IPS-15b (cell line): ENCODE measurements around the gene MBNL1.
A peak's percentile ranks its signal among the peaks of the same experiment; 100 is the strongest.

ENCODE experiments used
- H3K27me3 ChIP-seq: one replicate; pipeline ENCODE4 v1.6.1; 2013; ENCODE audit warnings: low read length; ENCODE audit not compliant: control insufficient read depth, insufficient read depth
- H3K36me3 ChIP-seq: one replicate; pipeline ENCODE4 v1.6.1; 2013; ENCODE audit warnings: low read length; ENCODE audit not compliant: control insufficient read depth, insufficient read depth
- H3K4me1 ChIP-seq: one replicate; pipeline ENCODE4 v1.6.1; 2013; ENCODE audit warnings: mild to moderate bottlenecking, low read length; ENCODE audit not compliant: control insufficient read depth, insufficient read depth
- H3K4me3 ChIP-seq: one replicate; pipeline ENCODE4 v1.5.1; 2013; ENCODE audit warnings: low read depth, low read length
- H3K9ac ChIP-seq: one replicate; pipeline ENCODE4 v1.6.1; 2013; ENCODE audit warnings: low read depth, mild to moderate bottlenecking, low read length
- H3K9me3 ChIP-seq: one replicate; pipeline ENCODE4 v1.6.1; 2013; ENCODE audit warnings: mild to moderate bottlenecking, low read length; ENCODE audit not compliant: control insufficient read depth, insufficient read depth

The MBNL1 gene

GRCh38 chr3:152267831-152268554 is 736 bp upstream of the MBNL1 start:
- Histone ChIP-seq H3K27me3 (peaks cover 20% of the 10 kb centered on the region), H3K9me3 (no peaks in the 10 kb centered on the region), H3K36me3 (no peaks in the 10 kb centered on the region), H3K4me3 (peak overlapping the region; percentile 84), H3K4me1 (peaks cover 7% of the 10 kb centered on the region), H3K9ac (peak overlapping the region; percentile 66)

DNA sequence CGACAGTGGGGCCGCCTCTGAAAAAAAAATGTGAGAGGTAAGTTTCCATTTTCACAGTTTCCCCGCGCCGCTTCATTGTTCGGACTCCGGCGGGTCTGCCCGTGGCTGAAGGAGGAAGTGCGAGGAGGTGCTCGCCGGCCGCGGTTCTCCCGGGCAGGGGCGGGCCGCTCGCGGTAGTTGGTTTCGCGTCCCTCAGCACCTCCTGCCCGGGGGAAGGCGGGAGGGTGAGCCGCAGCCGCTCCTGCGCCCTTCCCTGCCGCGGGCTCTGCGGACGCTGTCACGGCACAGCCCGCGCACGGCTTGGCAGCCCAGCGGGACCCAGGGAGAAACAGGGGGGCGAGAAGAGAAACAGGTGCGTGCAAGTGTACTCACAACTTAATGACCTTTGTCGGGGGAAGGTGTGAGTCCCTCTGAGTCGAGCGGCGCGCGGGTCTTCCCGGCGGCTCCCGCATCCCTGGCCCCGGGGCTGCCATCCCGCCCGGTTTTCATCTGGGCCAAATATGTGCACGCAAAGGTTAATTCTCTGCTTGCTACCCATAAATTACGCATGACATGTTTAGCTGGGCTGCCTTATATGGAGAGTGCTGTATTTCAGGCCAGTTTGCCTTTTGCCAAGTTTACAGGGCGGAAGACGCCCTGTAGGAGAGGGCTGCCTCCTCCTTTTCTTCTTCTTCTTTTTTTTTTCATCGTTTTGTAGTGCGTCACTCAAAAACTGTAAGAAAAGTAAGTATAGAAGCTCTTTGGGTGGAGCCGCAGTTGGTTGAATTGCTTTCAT is 514 bp downstream of the MBNL1 start:
- Histone ChIP-seq H3K36me3 (no peaks in the 10 kb centered on the region), H3K4me3 (peak overlapping the region; percentile 84), H3K27me3 (peaks cover 20% of the 10 kb centered on the region), H3K9ac (peak overlapping the region; percentile 66), H3K9me3 (no peaks in the 10 kb centered on the region), H3K4me1 (peaks cover 7% of the 10 kb centered on the region)

- peak overlapping the region; percentile 84 for H3K4me3 ChIP-seq
- no peak overlapping the region for H3K9ac ChIP-seq
- H3K9me3 ChIP-seq = no peaks in the 10 kb centered on the region
- H3K27me3 ChIP-seq = peaks cover 20% of the 10 kb centered on the region
- H3K36me3 ChIP-seq = no peaks in the 10 kb centered on the region
- H3K4me1 ChIP-seq = peaks cover 7% of the 10 kb centered on the region
Observed at GRCh38 chr3:152269831-152270734, 1.4 kb downstream of the MBNL1 start.

DNA sequence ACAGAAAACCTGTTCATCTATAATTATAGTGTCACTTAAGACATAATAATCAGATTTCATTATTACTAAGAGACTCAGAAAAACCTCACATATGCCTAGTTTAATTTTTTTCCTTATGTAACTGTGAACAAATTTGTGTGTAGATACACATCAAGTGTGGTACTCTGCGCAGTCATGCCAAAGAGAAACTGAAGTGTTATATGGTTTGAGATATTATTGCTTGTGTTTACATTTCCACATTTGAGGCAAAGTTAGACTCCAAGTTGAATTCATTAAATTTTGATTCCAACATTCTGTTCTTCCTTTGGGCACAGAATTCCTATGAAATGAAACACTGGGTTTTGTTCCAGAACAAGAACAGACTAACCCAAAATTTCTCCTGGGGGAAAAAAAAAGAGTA is 2.2 kb downstream of the MBNL1 start:
- Histone ChIP-seq H3K9ac (no peak overlapping the region), H3K4me1 (peaks cover 7% of the 10 kb centered on the region), H3K36me3 (no peaks in the 10 kb centered on the region), H3K4me3 (no peak overlapping the region), H3K9me3 (no peaks in the 10 kb centered on the region), H3K27me3 (peaks cover 20% of the 10 kb centered on the region)

DNA sequence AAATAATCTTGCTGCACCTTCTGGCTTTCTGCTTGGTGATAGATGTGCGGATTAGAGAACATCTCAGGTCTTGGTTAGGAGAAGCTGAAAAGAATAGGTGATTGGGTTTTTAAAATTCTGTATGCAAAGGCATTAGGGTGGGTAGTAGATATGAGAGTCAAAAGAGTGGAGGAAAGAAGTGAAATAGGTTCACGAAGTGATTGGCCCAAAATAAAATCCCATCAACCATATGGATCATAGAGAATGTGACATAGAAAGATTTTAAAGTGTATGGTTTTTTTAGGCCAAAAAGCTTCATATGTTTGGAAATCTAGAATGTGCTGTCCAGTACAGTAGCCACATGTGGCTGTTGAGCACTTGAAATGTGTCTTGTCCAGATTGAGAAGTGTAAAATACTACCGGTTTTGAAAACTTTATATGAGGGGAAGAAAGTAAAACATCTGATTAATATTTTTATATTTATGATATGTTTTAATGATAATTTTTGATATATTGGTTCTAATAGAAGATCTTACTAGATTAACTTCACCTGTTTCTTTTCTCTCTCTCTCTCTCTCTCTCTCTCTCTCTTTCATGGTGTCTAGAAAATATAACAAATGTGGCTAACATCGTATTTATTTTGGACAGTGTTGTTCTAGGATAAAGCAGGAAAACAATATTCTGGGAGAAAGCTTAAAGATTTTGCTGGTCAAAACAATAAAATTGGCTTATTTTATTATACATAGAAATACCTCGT is 2.9 kb downstream of the MBNL1 start:
- peaks cover 17% of the 10 kb centered on the region for H3K27me3 ChIP-seq
- no peak overlapping the region for H3K4me3 ChIP-seq
- peaks cover 7% of the 10 kb centered on the region for H3K4me1 ChIP-seq
- no peaks in the 10 kb centered on the region for H3K36me3 ChIP-seq
- no peaks in the 10 kb centered on the region for H3K9me3 ChIP-seq
- no peak overlapping the region for H3K9ac ChIP-seq

- peaks cover 5% of the 10 kb centered on the region for H3K27me3 ChIP-seq
- H3K9ac ChIP-seq = no peak overlapping the region
- H3K36me3 ChIP-seq = no peaks in the 10 kb centered on the region
- H3K4me1 ChIP-seq = peaks cover 7% of the 10 kb centered on the region
- H3K9me3 ChIP-seq = no peaks in the 10 kb centered on the region
- H3K4me3 ChIP-seq = no peak overlapping the region
Observed at GRCh38 chr3:152272771-152273242, 4.1 kb downstream of the MBNL1 start.

GRCh38 chr3:152276681-152277080 is 8.0 kb downstream of the MBNL1 start:
- no peak overlapping the region for H3K9ac ChIP-seq
- peaks cover 4% of the 10 kb centered on the region for H3K4me1 ChIP-seq
- H3K27me3 ChIP-seq = no peaks in the 10 kb centered on the region
- H3K9me3 ChIP-seq = no peaks in the 10 kb centered on the region
- H3K4me3 ChIP-seq = no peak overlapping the region
- H3K36me3 ChIP-seq = no peaks in the 10 kb centered on the region

- H3K36me3 ChIP-seq = no peaks in the 10 kb centered on the region
- H3K27me3 ChIP-seq = no peaks in the 10 kb centered on the region
- H3K9ac ChIP-seq = no peak overlapping the region
- H3K4me1 ChIP-seq = peaks cover 4% of the 10 kb centered on the region
- H3K9me3 ChIP-seq = no peaks in the 10 kb centered on the region
- no peak overlapping the region for H3K4me3 ChIP-seq
Observed at GRCh38 chr3:152277198-152277597, 8.5 kb downstream of the MBNL1 start.

GRCh38 chr3:152278756-152279427 is 10.2 kb downstream of the MBNL1 start:
- no peaks in the 10 kb centered on the region for H3K27me3 ChIP-seq
- H3K9ac ChIP-seq = no peak overlapping the region
- no peak overlapping the region for H3K4me3 ChIP-seq
- no peaks in the 10 kb centered on the region for H3K36me3 ChIP-seq
- H3K9me3 ChIP-seq = no peaks in the 10 kb centered on the region
- peaks cover 8% of the 10 kb centered on the region for H3K4me1 ChIP-seq

- peaks cover 8% of the 10 kb centered on the region for H3K4me1 ChIP-seq
- H3K9me3 ChIP-seq = no peaks in the 10 kb centered on the region
- no peaks in the 10 kb centered on the region for H3K27me3 ChIP-seq
- H3K36me3 ChIP-seq = no peaks in the 10 kb centered on the region
- no peak overlapping the region for H3K9ac ChIP-seq
- H3K4me3 ChIP-seq = no peak overlapping the region
Observed at GRCh38 chr3:152279479-152279878, 10.8 kb downstream of the MBNL1 start.
